ENCODE results near the gene PIP5K1B. TPM values are rescaled to one million over a fixed set of nuclear protein-coding genes. Genes with fewer than 3 reads are reported as not detected.

PIP5K1B gene
- total RNA-seq, 1 experiment from 2014 or later: 0.16 TPM

DNA sequence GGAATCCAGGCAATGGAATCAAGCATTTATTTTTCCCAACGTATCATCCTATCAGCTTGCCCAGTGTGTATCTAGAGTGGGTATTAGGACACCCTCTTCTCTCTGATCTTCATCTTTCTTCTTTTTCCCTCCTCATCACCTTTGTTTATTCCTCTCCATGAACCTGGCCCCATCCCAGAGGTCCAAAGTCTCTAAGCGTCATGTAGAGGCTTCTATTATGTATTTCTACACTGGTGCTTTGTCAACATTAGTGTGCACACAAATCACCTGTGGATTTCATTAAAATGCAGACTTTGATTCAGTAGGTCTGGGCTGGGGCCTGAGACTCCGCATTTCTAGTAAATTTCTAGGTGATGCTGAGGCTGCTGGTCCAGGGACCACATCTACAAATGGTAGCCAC lies 19.8 kb upstream of the PIP5K1B start:
- Mint-ChIP-seq H3K27ac (ENCODE audit: low read depth, unreplicated experiment) (no peak overlapping the region), H3K4me1 (ENCODE audit: insufficient read depth, unreplicated experiment) (no peaks in the 10 kb centered on the region), H3K9me3 (ENCODE audit: unreplicated experiment) (no peaks in the 10 kb centered on the region), H3K27me3 (ENCODE audit: insufficient read depth, unreplicated experiment) (peaks cover 21% of the 10 kb centered on the region), H3K4me3 (ENCODE audit: unreplicated experiment) (no peak overlapping the region), H3K36me3 (ENCODE audit: insufficient read depth, unreplicated experiment) (no peaks in the 10 kb centered on the region)
- intact Hi-C loops (cut with micrococcal nuclease): no loop called here
- no TSS peak for BruUV-seq (replicated peaks)
- CTCF ChIA-PET: no interaction called here
- no peak for DNase-seq (ENCODE audit: unreplicated experiment)
- TF ChIP-seq, protein P1, sequence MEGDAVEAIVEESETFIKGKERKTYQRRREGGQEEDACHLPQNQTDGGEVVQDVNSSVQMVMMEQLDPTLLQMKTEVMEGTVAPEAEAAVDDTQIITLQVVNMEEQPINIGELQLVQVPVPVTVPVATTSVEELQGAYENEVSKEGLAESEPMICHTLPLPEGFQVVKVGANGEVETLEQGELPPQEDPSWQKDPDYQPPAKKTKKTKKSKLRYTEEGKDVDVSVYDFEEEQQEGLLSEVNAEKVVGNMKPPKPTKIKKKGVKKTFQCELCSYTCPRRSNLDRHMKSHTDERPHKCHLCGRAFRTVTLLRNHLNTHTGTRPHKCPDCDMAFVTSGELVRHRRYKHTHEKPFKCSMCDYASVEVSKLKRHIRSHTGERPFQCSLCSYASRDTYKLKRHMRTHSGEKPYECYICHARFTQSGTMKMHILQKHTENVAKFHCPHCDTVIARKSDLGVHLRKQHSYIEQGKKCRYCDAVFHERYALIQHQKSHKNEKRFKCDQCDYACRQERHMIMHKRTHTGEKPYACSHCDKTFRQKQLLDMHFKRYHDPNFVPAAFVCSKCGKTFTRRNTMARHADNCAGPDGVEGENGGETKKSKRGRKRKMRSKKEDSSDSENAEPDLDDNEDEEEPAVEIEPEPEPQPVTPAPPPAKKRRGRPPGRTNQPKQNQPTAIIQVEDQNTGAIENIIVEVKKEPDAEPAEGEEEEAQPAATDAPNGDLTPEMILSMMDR (IDR thresholded peaks at IDR 0.05; ENCODE audit: unreplicated experiment): no peak
- POLR2A ChIA-PET: no interaction called here

DNA sequence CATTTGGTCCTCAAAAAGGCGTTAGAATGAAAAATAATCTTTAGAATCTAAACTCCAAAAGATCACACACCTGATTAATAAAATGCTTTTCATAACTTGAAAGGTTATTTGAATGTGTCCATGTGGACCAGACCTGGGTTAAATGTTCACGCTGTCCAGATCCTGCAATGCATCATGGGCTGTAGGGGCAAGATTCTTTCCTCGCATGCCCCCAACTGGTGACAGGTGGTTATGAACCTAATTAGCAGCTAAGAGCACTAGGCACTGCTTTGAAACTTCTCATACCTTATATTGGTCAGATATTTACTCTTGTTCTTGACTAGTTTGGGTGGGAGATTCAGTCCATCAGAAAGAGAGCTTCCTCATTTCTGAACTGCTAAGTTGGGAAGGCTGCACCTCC lies 19.3 kb upstream of the PIP5K1B start:
- H3K36me3 Mint-ChIP-seq (ENCODE audit: insufficient read depth, unreplicated experiment): no peaks in the 10 kb centered on the region
- TF ChIP-seq, protein P1 (IDR thresholded peaks at IDR 0.05; ENCODE audit: unreplicated experiment): no peak
- ChIA-PET POLR2A (no interaction called here), CTCF (no interaction called here)
- H3K4me3 Mint-ChIP-seq (ENCODE audit: unreplicated experiment): no peak overlapping the region
- BruUV-seq (replicated peaks): no TSS peak
- H3K9me3 Mint-ChIP-seq (ENCODE audit: unreplicated experiment): no peaks in the 10 kb centered on the region
- no peaks in the 10 kb centered on the region for H3K4me1 Mint-ChIP-seq (ENCODE audit: insufficient read depth, unreplicated experiment)
- peaks cover 21% of the 10 kb centered on the region for H3K27me3 Mint-ChIP-seq (ENCODE audit: insufficient read depth, unreplicated experiment)
- peak; percentile 38 for DNase-seq (ENCODE audit: unreplicated experiment)
- intact Hi-C loops (cut with micrococcal nuclease): no loop called here
- H3K27ac Mint-ChIP-seq (ENCODE audit: low read depth, unreplicated experiment): no peak overlapping the region

DNA sequence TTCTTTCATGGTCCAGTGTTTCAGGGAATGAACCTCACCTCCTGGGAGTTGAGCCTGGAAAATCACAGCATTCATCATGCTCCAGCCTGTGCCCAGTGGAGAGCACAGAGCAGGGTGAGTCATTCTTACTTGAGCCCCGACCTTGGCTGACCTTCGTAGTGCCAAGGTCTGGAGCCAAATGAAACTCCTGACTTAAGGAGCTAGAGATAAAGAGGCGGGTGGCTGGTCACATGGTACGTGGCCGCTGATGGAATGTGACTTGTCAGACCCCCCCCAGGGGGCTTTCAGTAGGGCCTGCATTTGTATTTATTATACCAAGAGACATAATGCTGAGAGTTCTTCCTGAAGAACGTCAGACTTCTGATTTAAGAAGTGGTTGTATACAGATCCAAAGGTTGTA lies 15.0 kb upstream of the PIP5K1B start:
- DNase-seq (ENCODE audit: unreplicated experiment): peak; percentile 26
- H3K4me1 Mint-ChIP-seq (ENCODE audit: insufficient read depth, unreplicated experiment): no peaks in the 10 kb centered on the region
- no TSS peak for BruUV-seq (replicated peaks)
- ChIA-PET CTCF (interaction anchor here (0.8 kb wide), 1 partner anchor 17 kb away, joined by 3 read pairs; no protein-coding TSS in a partner anchor), POLR2A (no interaction called here)
- H3K27me3 Mint-ChIP-seq (ENCODE audit: insufficient read depth, unreplicated experiment): peaks cover 41% of the 10 kb centered on the region
- H3K27ac Mint-ChIP-seq (ENCODE audit: low read depth, unreplicated experiment): no peak overlapping the region
- no peak overlapping the region for H3K4me3 Mint-ChIP-seq (ENCODE audit: unreplicated experiment)
- intact Hi-C loops (cut with micrococcal nuclease): no loop called here
- no peaks in the 10 kb centered on the region for H3K9me3 Mint-ChIP-seq (ENCODE audit: unreplicated experiment)
- H3K36me3 Mint-ChIP-seq (ENCODE audit: insufficient read depth, unreplicated experiment): no peaks in the 10 kb centered on the region
- TF ChIP-seq, protein P1 (IDR thresholded peaks at IDR 0.05; ENCODE audit: unreplicated experiment): no peak

DNA sequence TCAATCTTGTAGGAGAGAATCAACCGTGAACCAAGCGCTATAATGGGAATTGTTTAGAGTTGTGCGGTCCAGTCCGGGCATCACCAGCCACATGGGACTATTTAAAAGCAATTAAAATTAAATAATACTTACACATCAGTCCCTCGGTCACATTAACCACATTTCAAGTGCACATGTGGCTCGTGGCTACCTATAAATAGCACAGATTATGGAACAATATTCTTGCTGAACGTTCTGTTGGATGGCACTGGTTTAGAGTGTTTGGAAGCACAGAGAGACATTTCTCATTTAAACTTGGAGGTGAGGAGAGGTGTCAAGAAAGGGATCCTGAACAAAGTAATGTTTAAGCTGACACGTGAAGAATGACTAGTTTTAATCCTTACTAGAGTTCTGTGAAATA lies 12.5 kb upstream of the PIP5K1B start:
- TF ChIP-seq, protein P1 (IDR thresholded peaks at IDR 0.05; ENCODE audit: unreplicated experiment): no peak
- ChIA-PET POLR2A (no interaction called here), CTCF (no interaction called here)
- intact Hi-C loops (cut with micrococcal nuclease): no loop called here
- Mint-ChIP-seq H3K27me3 (ENCODE audit: insufficient read depth, unreplicated experiment) (peaks cover 65% of the 10 kb centered on the region), H3K36me3 (ENCODE audit: insufficient read depth, unreplicated experiment) (no peaks in the 10 kb centered on the region), H3K27ac (ENCODE audit: low read depth, unreplicated experiment) (no peak overlapping the region), H3K4me1 (ENCODE audit: insufficient read depth, unreplicated experiment) (no peaks in the 10 kb centered on the region), H3K9me3 (ENCODE audit: unreplicated experiment) (no peaks in the 10 kb centered on the region), H3K4me3 (ENCODE audit: unreplicated experiment) (no peak overlapping the region)
- no TSS peak for BruUV-seq (replicated peaks)
- DNase-seq (ENCODE audit: unreplicated experiment): no peak

Data from MCF 10A (cell line).